B cell (primary cell): ENCODE measurements around the gene RIT2. TPM values are rescaled to one million over a fixed set of nuclear protein-coding genes. Genes with fewer than 3 reads are reported as not detected.

Experiments
- ATAC-seq: fragments of 200-7000 bp; cut with Tn5 transposase; one replicate; pipeline ENCODE4 v1.10.0; 2021; ENCODE audit warnings: low read depth, mild to moderate bottlenecking, moderate number of reproducible peaks, moderate library complexity
- CTCF ChIA-PET: fragments of 350-600 bp; sonication (Branson Sonifier 250); formaldehyde crosslinking; loops from one replicate; lab custom pipeline; 2021; ENCODE audit warnings: antibody characterized with exemption, inconsistent platforms; lab: Charles Lee
- POLR2A ChIA-PET: fragments of 350-600 bp; sonication (Branson Sonifier 250); formaldehyde crosslinking; loops from one replicate; lab custom pipeline; 2021; ENCODE audit warnings: antibody characterized with exemption; lab: Charles Lee
- DNase-seq: peaks from one replicate; pipeline ENCODE4 v3.0.0; 2013
- H2AFZ ChIP-seq: 2 replicates; pipeline ENCODE4 v1.6.1; 2012; ENCODE audit warnings: mild to moderate bottlenecking, low read depth, low read length; ENCODE audit not compliant: insufficient read depth, poor library complexity, severe bottlenecking
- H3K27ac ChIP-seq, 2 donors: 1 replicate in 1 of 2; 2 replicates in 1 of 2; pipeline ENCODE4 v1.5.1; 2012 to 2013; ENCODE audit warnings: low read length in 2 of 2, mild to moderate bottlenecking in 2 of 2, moderate library complexity in 1 of 2
- H3K27me3 ChIP-seq, 4 experiments: fragments of 200-600 bp in 1 of 4; sonication (generic) in 1 of 4; replicated peaks in 1 of 4; 1 replicate in 2 of 4; 2 replicates in 2 of 4; pipeline versions ENCODE4 v1.6.1 to v1.7.0; 2013 to 2016; ENCODE audit warnings: low read length in 3 of 4, mild to moderate bottlenecking in 2 of 4, mixed read lengths in 1 of 4, moderate library complexity in 1 of 4; ENCODE audit not compliant: insufficient read depth in 4 of 4, control insufficient read depth in 3 of 4; ENCODE audit errors: control extremely low read depth in 1 of 4
- H3K36me3 ChIP-seq, 2 experiments: replicated peaks in 1 of 2; 1 replicate in 1 of 2; 2 replicates in 1 of 2; pipeline versions ENCODE4 v1.6.1 to v1.7.1; 2013; ENCODE audit warnings: low read length in 1 of 2; ENCODE audit not compliant: insufficient read depth in 2 of 2, control insufficient read depth in 1 of 2; ENCODE audit errors: control extremely low read depth in 1 of 2, extremely low read depth in 1 of 2
- H3K4me1 ChIP-seq, 2 donors: fragments of 200-600 bp in 1 of 2; sonication (generic) in 1 of 2; 1 replicate in 1 of 2; 2 replicates in 1 of 2; pipeline versions ENCODE4 v1.5.1 to v1.6.1; 2013 to 2017; ENCODE audit warnings: low read length in 2 of 2; ENCODE audit not compliant: control insufficient read depth in 2 of 2, insufficient read depth in 2 of 2
- H3K4me2 ChIP-seq: replicated peaks from 2 replicates; pipeline ENCODE3; 2012; ENCODE audit warnings: mild to moderate bottlenecking, low read depth, low read length; ENCODE audit not compliant: poor library complexity, severe bottlenecking
- H3K4me3 ChIP-seq, 5 experiments: fragments of 200-600 bp in 1 of 5; sonication (generic) in 1 of 5; 1 replicate in 3 of 5; 2 replicates in 2 of 5; pipeline versions ENCODE4 v1.5.1 to v1.7.0; 2011 to 2016; ENCODE audit warnings: low read length in 4 of 5, mild to moderate bottlenecking in 4 of 5, low read depth in 2 of 5, control low read depth in 1 of 5, moderate library complexity in 1 of 5; ENCODE audit not compliant: insufficient read depth in 1 of 5; ENCODE audit errors: control extremely low read depth in 1 of 5, extremely low read depth in 1 of 5
- H3K79me2 ChIP-seq: fragments of 200-600 bp; sonication (generic); one replicate; pipeline ENCODE4 v1.6.0; 2016; ENCODE audit warnings: low read length; ENCODE audit not compliant: control insufficient read depth, insufficient read depth
- H3K9ac ChIP-seq: fragments of 200-600 bp; sonication (generic); 2 replicates; pipeline ENCODE4 v1.6.1; 2017; ENCODE audit warnings: mild to moderate bottlenecking, low read length, moderate library complexity
- H3K9me3 ChIP-seq, 3 donors: one replicate each; pipeline versions ENCODE4 v1.6.1 to v1.7.1; 2013; ENCODE audit warnings: low read length in 2 of 3; ENCODE audit not compliant: control insufficient read depth in 2 of 3, insufficient read depth in 1 of 3; ENCODE audit errors: control extremely low read depth in 1 of 3
- H4K20me1 ChIP-seq: 2 replicates; pipeline ENCODE4 v1.6.0; 2012; ENCODE audit warnings: mild to moderate bottlenecking, low read length; ENCODE audit not compliant: insufficient read depth, control insufficient read depth, poor library complexity, severe bottlenecking
- H3K27ac Mint-ChIP-seq: one replicate; pipeline ENCODE4 v1.8.0; 2021; ENCODE audit warnings: mixed read lengths
- H3K27me3 Mint-ChIP-seq: one replicate; pipeline ENCODE4 v1.8.0; 2021; ENCODE audit warnings: mixed read lengths
- H3K4me1 Mint-ChIP-seq: one replicate; pipeline ENCODE4 v1.8.0; 2021; ENCODE audit warnings: mixed read lengths
- H3K4me3 Mint-ChIP-seq: one replicate; pipeline ENCODE4 v1.8.0; 2021; ENCODE audit warnings: mixed read lengths
- H3K9me3 Mint-ChIP-seq: one replicate; pipeline ENCODE4 v1.8.0; 2022; ENCODE audit warnings: mixed read lengths; ENCODE audit not compliant: insufficient read depth
- EZH2 ChIP-seq: IDR thresholded peaks from 2 replicates; pipeline ENCODE4 v1.6.1; 2012; ENCODE audit warnings: borderline replicate concordance, low read depth, mild to moderate bottlenecking, moderate library complexity, low read length; ENCODE audit not compliant: insufficient read depth, poor library complexity, severe bottlenecking
- WGBS: methylation state at CpG from one replicate; pipeline ENCODE4 v1.1.5; 2013; ENCODE audit warnings: missing lambda C conversion rate; ENCODE audit not compliant: insufficient coverage; 5-methylcytosine and 5-hydroxymethylcytosine counted together
- intact Hi-C: fragments of 100-400 bp; cut with micrococcal nuclease; formaldehyde crosslinking; loops from one replicate; pipeline ENCODE4 v1.10.0; 2022
- polyA plus RNA-seq: library from polyadenylated mRNA; depleted of rRNA; stranded (reverse); fragments of >200 nt; gene quantifications from 2 replicates; pipeline ENCODE4 v1.2.3, GENCODE V29; 2012
- total RNA-seq, 2 donors: library from RNA; stranded (reverse); fragments of 120-200 nt in 1 of 2; gene quantifications; 1 replicate in 1 of 2; 2 replicates in 1 of 2; pipeline versions ENCODE4 v1.2.3 to v1.2.4, GENCODE V29; 2013 to 2022
- TF ChIP-seq, protein P1 (sequence below): fragments of 200-600 bp; IDR thresholded peaks from one replicate; pipeline ENCODE4 v1.8.0; 2022; ENCODE audit warnings: antibody characterized with exemption, mild to moderate bottlenecking

Gene RIT2
- total and polyA plus RNA-seq, 2 donors (not counting 1 experiment from before 2014, with no cell fraction given), result not detected

DNA sequence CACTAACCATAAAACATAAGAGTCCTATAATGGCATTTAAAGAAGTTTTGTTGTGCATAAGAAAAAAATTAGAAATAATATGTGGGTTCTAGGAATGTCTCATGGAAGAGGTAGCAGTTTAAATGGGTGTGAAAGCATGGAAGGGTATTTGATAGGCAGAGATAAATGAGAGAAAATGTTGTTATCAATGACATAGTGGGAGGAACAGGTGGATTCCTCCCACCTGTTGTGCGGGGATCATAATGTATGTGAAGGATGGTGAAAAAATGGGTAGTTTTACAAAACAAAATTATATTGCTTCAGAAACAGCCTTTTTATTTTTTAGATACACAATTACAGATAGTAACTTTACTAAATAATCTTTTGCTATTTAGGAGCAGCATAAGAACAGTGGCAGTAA, 41.7 kb downstream of the RIT2 start:
- ChIA-PET POLR2A (no interaction called here), CTCF (interaction anchor here (0.6 kb wide), 1 partner anchor 829 kb away, joined by 3 read pairs; no protein-coding TSS in a partner anchor)
- TF ChIP-seq EZH2, result no peak
- TF ChIP-seq, protein P1, sequence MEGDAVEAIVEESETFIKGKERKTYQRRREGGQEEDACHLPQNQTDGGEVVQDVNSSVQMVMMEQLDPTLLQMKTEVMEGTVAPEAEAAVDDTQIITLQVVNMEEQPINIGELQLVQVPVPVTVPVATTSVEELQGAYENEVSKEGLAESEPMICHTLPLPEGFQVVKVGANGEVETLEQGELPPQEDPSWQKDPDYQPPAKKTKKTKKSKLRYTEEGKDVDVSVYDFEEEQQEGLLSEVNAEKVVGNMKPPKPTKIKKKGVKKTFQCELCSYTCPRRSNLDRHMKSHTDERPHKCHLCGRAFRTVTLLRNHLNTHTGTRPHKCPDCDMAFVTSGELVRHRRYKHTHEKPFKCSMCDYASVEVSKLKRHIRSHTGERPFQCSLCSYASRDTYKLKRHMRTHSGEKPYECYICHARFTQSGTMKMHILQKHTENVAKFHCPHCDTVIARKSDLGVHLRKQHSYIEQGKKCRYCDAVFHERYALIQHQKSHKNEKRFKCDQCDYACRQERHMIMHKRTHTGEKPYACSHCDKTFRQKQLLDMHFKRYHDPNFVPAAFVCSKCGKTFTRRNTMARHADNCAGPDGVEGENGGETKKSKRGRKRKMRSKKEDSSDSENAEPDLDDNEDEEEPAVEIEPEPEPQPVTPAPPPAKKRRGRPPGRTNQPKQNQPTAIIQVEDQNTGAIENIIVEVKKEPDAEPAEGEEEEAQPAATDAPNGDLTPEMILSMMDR, result no peak
- H3K27ac ChIP-seq, result no peak overlapping the region
- H2AFZ ChIP-seq, result no peak overlapping the region
- no peaks in the 10 kb centered on the region for H3K4me1 ChIP-seq
- ATAC-seq (no peak), DNase-seq (no peak)
- no CpG with 5 or more reads among the region's 1 CpG for WGBS
- no peaks in the 10 kb centered on the region for H3K9me3 ChIP-seq
- no peak overlapping the region for H3K9ac ChIP-seq
- Mint-ChIP-seq H3K27me3 (no peaks in the 10 kb centered on the region), H3K9me3 (no peaks in the 10 kb centered on the region), H3K4me1 (no peaks in the 10 kb centered on the region), H3K4me3 (no peak overlapping the region), H3K27ac (no peak overlapping the region)
- no peaks in the 10 kb centered on the region for H3K79me2 ChIP-seq
- no peaks in the 10 kb centered on the region for H4K20me1 ChIP-seq
- intact Hi-C loops, result no loop called here
- H3K36me3 ChIP-seq, result no peaks in the 10 kb centered on the region
- H3K4me3 ChIP-seq, result no peak overlapping the region
- no peaks in the 10 kb centered on the region for H3K27me3 ChIP-seq
- H3K4me2 ChIP-seq, result no peak overlapping the region

- H3K4me1 Mint-ChIP-seq, result no peaks in the 10 kb centered on the region
- H3K9ac ChIP-seq, result no peak overlapping the region
- H3K4me2 ChIP-seq, result no peak overlapping the region
- ATAC-seq, result no peak
- H2AFZ ChIP-seq, result no peak overlapping the region
- H3K27ac ChIP-seq, result no peak overlapping the region
- no peak for TF ChIP-seq EZH2
- TF ChIP-seq, protein P1, result no peak
- no peak overlapping the region for H3K4me3 Mint-ChIP-seq
- WGBS, result 40% methylated on average over 1 of the region's 4 CpGs
- no peaks in the 10 kb centered on the region for H3K27me3 Mint-ChIP-seq
- H3K4me3 ChIP-seq, result no peak overlapping the region
- H4K20me1 ChIP-seq, result no peaks in the 10 kb centered on the region
- H3K79me2 ChIP-seq, result no peaks in the 10 kb centered on the region
- H3K36me3 ChIP-seq, result no peaks in the 10 kb centered on the region
- intact Hi-C loops, result no loop called here
- H3K4me1 ChIP-seq, result no peaks in the 10 kb centered on the region
- no peaks in the 10 kb centered on the region for H3K27me3 ChIP-seq
- H3K27ac Mint-ChIP-seq, result no peak overlapping the region
- ChIA-PET POLR2A (no interaction called here), CTCF (no interaction called here)
- H3K9me3 ChIP-seq, result no peaks in the 10 kb centered on the region
- H3K9me3 Mint-ChIP-seq, result no peaks in the 10 kb centered on the region
- DNase-seq, result no peak
Observed at GRCh38 chr18:43068781-43069180, 46.7 kb downstream of the RIT2 start.
